ENCODE data around the gene RBM33.

The RBM33 gene

GRCh38 chr7:155781433-155781832 is 137.0 kb downstream of the RBM33 start:
- no peak for DNase-seq

GRCh38 chr7:155782466-155782865 is 138.0 kb downstream of the RBM33 start:
- DNase-seq: no peak

GRCh38 chr7:155785536-155785935 is 141.1 kb downstream of the RBM33 start:
- DNase-seq: no peak

GRCh38 chr7:155786491-155786890 is 142.0 kb downstream of the RBM33 start:
- DNase-seq: no peak

- no peak for DNase-seq
These were observed 142.8 kb downstream of the RBM33 start for GRCh38 chr7:155787171-155787851.

DNA sequence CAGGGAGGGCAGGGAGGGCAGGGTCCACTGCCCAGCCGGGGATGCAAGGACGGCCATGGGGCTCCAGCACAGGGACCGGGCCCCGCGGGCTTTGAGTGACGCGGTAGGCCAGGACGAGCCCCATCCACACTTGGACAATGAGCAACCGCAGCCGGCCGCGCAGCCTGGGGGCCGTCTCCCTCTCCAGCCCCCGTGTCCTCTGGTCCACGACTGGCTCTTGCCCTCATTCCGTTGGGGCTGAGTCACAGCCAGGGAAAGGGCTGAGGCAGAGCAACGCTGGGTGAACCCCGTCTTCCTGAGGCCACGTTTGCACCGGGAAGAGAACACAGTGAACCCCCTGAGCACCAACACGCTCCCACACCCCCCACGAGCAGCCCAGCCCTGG is 144.1 kb downstream of the RBM33 start:
- no peak for DNase-seq

GRCh38 chr7:155789001-155789725 is 144.7 kb downstream of the RBM33 start:
- no peak for DNase-seq

DNA sequence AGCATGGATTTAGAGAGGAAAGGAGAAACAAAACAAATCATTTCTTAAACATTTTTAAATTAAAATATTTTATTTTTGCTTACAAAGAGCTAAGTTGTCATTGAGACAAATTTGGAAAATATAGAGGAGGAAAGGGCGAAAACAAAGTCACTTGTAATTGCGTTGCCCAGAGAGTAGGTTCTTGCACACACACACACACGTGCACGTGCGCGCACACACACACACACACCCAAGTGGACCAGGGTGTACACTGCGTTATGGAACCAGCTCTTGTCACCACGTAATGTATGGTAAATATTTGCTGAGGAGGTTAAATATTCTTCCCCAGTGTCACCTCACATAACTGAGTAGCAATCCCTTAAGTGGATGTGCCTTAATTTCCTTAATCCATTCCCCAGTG is 146.2 kb downstream of the RBM33 start:
- DNase-seq: no peak

- no peak for DNase-seq
These were observed 146.8 kb downstream of the RBM33 start for GRCh38 chr7:155791214-155791737.

GRCh38 chr7:155791836-155792235 is 147.4 kb downstream of the RBM33 start:
- no peak for DNase-seq

GRCh38 chr7:155792315-155792960 is 148.0 kb downstream of the RBM33 start:
- DNase-seq: no peak

GRCh38 chr7:155792999-155793560 is 148.6 kb downstream of the RBM33 start:
- DNase-seq: no peak

GRCh38 chr7:155793720-155794119 is 149.3 kb downstream of the RBM33 start:
- DNase-seq: no peak

- no peak for DNase-seq
These were observed 149.7 kb downstream of the RBM33 start for GRCh38 chr7:155794196-155794595.

GRCh38 chr7:155795401-155795800 is 150.9 kb downstream of the RBM33 start:
- DNase-seq: no peak

- no peak for DNase-seq
These were observed 151.5 kb downstream of the RBM33 start for GRCh38 chr7:155795951-155796350.

DNA sequence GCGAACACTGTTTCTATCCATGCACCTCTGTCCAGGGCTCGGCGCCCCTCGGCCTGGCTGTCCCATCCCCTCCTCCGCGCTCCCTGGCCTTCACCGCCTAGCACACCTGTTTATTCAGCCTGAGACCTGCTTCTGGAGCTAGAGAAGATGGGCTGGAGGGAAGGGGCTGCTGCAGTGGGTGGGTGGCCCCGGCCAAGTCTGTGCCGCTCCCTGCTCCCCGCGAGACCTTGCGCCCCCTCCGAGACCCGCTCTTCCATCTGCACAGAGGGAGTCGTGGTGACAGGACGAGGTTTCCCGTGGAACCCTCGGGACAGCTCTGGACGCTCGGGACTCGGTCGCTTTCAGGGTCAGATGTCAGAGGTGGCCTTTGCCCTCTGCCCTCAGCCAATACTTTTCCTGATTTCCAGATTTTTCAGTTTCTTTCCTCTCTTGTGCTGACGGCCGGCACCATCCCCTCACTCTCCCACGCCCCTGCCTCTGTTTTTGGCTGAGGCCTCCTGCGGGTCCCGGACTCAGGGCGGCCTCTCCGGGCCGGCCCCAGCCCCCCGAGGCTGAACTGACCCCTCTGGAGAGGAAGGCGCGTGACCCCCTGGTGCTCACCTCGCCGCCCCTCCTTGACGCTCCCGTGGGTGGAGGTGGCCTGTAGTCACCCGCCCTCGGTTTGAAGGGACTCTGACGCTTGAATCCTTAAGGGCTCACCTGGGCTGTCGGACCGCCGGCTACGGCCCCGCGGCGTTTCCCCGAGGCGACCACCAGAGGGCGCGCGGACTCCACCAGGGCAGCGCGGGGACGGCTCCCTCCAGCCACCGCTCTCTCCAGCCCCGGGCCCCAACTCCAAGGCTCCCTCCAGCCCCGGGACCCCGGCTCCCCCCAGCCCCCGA is 152.2 kb downstream of the RBM33 start:
- no peak for DNase-seq

GRCh38 chr7:155797262-155798250 is 153.1 kb downstream of the RBM33 start:
- DNase-seq: no peak

DNA sequence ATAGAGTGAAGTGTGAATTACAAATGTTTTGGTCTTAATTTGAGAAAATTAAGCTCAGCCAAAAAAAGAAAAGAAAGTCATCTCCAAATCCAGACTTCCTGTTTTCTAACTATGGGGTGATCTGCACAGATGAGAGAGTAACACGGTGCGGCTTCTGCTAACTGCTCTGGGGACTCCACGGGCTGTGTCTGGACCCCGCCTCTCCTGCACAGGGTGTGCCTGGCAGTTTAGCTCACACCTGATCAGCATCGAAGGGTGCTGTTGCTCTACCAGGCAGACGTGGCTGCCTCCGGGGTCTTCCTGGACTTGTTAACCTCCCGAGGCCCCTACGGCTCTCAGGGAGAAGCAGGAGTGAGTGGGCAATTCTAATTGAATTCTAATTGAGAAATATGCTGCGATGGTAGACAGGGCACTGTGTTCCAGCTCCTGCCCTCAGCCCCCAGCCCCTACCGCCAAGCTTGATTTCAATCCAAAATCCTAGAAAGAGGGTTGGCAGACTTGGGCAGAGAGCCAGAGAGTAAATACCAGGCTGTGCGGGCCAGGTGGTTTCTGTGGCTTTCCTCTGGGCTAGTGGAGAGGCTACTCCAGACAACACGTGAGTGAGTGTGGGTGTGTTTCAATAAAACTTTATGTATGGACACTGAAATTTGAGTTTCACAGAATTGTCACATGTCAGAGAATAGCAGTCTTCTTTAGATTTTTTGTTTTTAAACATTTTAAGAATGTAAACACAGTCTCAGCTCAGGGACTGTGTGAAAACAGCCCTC is 154.4 kb downstream of the RBM33 start:
- no peak for DNase-seq

GRCh38 chr7:155799514-155799913 is 155.1 kb downstream of the RBM33 start:
- DNase-seq: no peak

Data from KG1 (cell line).